Measurements from ENCODE around the gene FAM81A.
"Not testable (repeated sequence)": the region's sequence is repeated elsewhere in the genome, so short reads cannot be mapped to it uniquely, and the experiment has no call there.

The FAM81A gene

GRCh38 chr15:59437817-59438624 is at the start of gene FAM81A:
FAM81A (plus strand) TSS chr15:59438186; CDS start chr15:59458627, 20,441 bp downstream.
- DNase-seq (ENCODE audit: low read depth, low spot score), result no peak

DNA sequence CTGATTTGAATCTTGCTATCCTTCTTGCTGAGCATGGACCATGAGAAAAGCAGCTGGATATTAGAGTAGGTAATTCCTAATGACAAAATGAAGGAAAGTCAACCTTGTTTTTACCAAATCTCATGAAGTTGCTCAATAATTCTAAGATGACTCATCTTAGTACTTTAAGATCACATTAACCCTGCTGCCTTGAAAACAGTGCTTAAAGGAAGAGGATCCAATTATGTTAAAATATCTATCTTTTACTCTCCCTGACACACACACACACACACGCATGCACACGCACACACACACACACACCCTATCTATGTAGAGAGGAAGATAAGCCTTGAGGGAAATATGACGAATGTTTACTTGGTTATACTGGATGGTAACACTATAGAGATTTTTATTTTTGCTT is 49.3 kb upstream of the FAM81A start:
- no peak for DNase-seq (ENCODE audit: low read depth, low spot score)

GRCh38 chr15:59392299-59392698 is 45.7 kb upstream of the FAM81A start:
- DNase-seq (ENCODE audit: low read depth, low spot score), result no peak

- no peak for DNase-seq (ENCODE audit: low read depth, low spot score)
Observed at GRCh38 chr15:59394166-59394661, 43.8 kb upstream of the FAM81A start.

GRCh38 chr15:59396211-59396610 is 41.8 kb upstream of the FAM81A start:
- DNase-seq (ENCODE audit: low read depth, low spot score), result no peak

GRCh38 chr15:59396679-59397078 is 41.3 kb upstream of the FAM81A start:
- DNase-seq (ENCODE audit: low read depth, low spot score), result no peak

DNA sequence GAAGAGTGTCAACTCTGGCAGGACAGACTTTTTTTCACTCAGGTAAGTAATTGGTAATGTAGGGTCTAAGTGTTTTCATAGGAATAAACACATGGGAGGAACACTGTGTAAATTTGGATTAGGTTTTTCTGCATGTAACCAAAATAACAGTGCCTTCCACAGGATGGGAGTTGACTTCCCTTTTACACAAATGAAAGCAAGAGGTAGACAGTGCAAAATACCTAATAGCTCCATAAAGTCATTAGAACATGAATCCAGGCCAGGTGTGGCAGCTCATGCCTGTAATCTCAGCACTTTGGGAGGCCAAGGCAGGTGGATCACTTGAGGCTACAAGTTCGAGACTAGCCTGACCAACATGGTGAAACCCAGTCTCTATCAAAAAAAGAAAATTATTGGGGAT is 39.8 kb upstream of the FAM81A start:
- DNase-seq (ENCODE audit: low read depth, low spot score), result no peak

GRCh38 chr15:59399465-59400102 is 38.4 kb upstream of the FAM81A start:
- DNase-seq (ENCODE audit: low read depth, low spot score), result no peak

- no peak for DNase-seq (ENCODE audit: low read depth, low spot score)
Observed at GRCh38 chr15:59400103-59400813, 37.7 kb upstream of the FAM81A start.

- not testable (repeated sequence) for DNase-seq (ENCODE audit: low read depth, low spot score)
Observed at GRCh38 chr15:59401051-59401823, 36.7 kb upstream of the FAM81A start.

DNA sequence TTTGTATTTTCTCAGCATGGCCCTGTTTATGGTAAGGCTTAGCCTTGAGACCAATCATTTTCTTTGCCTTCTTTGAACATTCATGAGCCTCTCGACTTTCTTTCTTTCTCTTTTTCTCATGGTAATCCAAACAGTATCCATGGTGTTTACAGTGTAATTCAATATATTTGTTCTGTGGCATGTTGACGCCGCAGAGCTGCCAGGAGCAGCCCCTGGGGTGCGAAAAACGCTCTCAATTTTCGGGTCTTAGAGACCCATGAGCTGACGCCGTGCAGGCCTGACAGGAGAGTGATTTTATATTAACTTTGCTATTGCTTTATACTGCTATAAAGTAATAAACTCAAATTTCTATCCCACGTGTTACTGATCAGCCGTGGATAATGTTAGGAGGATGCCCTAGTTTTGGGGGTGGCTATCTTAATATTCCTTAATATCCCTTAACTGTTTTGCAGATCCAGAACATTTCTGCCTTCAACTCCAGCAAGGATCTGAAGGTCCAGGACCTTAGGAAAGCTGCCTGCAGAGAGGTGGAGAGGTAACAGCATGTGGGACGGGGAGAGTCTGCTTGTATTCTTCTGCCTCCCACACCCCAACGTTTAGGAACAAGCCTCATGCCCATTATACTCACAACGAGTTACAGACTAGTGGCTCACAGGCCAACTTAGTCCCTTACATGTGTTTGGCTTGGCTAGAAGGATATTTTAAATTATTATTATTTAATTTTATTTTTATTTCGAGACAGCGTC is 36.0 kb upstream of the FAM81A start:
- no peak for DNase-seq (ENCODE audit: low read depth, low spot score)

DNA sequence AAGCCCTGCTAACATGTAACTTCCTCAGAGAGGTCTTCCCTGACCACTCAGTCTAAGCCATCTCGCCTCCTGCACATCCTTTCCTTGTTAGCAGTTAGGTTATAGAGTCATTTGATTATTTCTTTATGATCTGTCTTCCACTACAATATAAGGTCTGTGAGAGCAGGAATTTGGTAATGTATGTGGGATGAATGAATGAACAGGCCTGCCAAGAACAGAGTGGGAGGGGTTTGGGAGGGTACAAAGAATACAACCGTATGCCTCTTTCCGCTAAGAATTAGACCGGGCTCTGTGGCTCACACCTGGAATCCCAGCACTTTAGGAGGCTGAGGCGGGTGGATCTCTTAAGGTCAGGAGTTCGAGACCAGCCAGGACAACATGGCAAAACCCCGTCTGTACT is 32.9 kb upstream of the FAM81A start:
- DNase-seq (ENCODE audit: low read depth, low spot score), result no peak

DNA sequence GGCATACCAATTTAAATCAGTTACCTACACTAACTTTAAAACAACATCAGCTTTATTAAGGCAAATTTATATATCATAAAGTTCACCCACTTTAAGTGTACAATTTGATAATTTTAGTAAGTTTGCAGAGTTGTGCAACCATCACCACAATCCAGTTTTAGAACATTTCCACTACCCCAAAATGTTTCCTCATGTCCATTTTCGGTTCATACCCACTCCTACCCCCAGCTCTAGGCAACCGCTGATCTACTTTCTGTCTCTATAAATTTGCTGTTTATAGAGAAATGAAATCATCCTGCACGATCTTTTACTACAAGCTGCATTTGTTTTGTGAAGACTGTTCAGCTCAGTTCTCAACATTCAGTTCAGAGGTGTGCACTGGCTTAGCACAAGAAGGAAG is 31.5 kb upstream of the FAM81A start:
- no peak for DNase-seq (ENCODE audit: low read depth, low spot score)

DNA sequence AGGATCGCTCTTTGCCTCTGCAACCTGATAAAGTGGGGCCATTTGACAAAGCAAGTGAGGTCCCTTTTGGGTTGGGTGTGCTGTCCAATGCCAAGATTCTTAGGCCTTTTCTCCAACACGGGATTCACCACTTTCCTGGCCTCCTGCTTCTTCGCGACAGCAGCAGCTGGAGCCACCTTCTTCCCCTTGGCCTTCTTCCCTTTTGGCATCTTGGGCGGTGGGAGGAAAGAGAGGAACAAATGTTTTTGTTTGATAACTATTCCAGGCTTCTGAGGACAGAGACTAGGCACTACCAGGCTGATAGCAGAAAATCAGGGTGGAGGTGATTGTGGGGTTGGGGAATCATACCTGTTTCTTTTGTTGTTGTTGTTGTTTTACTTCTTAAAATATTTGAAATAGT is 30.0 kb upstream of the FAM81A start:
- DNase-seq (ENCODE audit: low read depth, low spot score), result no peak

GRCh38 chr15:59410391-59410896 is 27.5 kb upstream of the FAM81A start:
- no peak for DNase-seq (ENCODE audit: low read depth, low spot score)

DNA sequence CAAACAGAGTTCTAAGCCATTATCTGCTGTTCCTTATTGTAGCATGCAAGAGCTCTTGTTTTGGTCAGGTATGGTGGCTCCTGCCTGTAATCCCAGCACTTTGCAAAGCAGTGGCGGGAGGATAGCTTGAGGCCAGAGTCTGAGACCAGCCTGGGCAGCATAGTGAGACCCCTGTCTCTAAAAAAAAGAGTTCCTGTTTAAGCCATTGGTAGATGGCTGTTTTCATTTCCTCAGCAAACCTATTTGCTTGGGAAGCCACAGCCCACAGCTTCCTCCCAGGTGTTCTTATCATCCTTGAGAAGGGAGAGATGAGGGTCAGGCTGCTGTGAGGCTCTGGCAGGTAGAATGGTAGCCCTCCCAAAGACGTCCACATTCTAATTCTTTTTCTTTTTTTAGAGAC is 24.4 kb upstream of the FAM81A start:
- DNase-seq (ENCODE audit: low read depth, low spot score), result no peak

- DNase-seq (ENCODE audit: low read depth, low spot score), result no peak
Observed at GRCh38 chr15:59416816-59417215, 21.2 kb upstream of the FAM81A start.

DNA sequence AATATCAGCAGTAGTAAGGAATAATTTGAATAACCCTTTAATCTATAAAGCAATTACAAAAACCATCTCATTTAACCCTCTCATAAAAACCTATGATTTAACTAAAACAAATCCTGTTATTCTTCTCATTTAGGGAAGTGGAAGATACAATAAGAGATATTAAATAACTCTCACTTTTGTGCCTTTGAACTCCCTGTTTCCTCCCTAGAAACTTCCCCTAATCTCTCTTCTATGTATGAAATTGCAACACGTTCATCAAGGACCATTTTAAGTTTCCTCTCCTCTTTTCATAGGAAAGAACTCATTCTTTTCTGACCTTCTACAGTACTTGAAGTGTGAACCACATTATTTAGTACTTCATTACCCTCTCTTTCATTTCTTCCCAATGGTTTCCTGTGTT is 18.8 kb upstream of the FAM81A start:
- DNase-seq (ENCODE audit: low read depth, low spot score), result no peak

DNA sequence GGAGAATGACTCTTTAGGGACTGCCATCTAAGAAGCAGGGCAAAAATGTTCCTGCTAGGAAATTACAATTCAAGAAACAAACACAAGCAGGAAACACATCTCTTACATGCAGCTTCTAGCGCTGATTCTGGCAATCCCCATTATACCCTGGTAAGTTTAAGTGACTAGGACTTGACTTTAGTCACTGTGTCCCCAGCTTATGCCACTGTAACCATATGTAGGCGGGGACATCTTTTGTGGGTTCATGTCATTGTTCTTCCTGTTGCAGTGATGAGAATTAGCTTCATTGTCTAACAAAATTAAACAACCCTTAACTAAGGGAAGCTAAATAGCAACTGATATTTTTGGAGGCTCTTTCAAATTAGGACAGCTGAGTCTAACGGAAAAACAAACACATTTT is 17.9 kb upstream of the FAM81A start:
- no peak for DNase-seq (ENCODE audit: low read depth, low spot score)

DNA sequence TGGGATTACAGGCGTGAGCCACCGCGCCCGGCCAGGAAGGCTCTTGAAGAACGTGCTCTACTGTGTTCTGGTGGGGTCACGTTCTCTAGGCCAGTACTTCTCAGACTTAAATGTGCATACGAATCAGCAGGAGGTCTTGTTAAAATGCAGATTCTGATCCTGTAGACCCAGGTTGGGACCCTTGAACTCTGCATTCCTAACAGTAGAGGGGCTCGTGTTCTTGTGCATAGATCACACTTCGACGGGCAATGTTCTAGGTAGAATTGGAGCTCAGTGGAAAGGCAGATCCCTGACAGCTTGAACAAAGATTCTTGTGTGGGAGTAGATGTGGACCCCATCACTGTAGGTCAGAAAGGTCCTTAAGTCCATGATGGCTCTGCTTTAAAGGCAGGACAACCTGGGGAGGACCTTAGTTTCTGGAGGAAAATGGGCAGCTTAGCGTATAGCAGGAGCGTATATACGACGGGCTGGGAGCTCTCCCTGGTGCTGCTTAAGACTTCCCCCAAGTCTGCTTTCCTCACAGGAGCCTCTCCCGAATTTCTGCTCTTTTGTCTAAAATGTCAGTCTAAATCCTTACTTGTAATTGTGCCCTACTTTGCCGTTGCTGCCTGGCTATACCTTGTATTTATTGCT is 16.9 kb upstream of the FAM81A start:
- no peak for DNase-seq (ENCODE audit: low read depth, low spot score)
